HepG2 (cell line): ENCODE results near the gene GLT1D1. TPM values are rescaled to one million over a fixed set of nuclear protein-coding genes. Genes with fewer than 3 reads are reported as not detected.

Experiments used
- DZIP1 ChIP-seq: sonication (generic); formaldehyde crosslinking; IDR thresholded peaks from 2 replicates; pipeline ENCODE4 v1.5.0; 2020; ENCODE audit warnings: mild to moderate bottlenecking, missing genetic modification reagents
- GATA4 ChIP-seq: sonication (generic); IDR thresholded peaks from 2 replicates; pipeline ENCODE4 v1.6.1; 2016; ENCODE audit warnings: antibody characterized with exemption, low read depth, borderline replicate concordance
- HMG20A ChIP-seq: IDR thresholded peaks from 2 replicates; pipeline ENCODE4 v1.6.1; 2016; ENCODE audit warnings: borderline replicate concordance
- SETDB1 ChIP-seq: sonication (generic); formaldehyde crosslinking; IDR thresholded peaks from 2 replicates; pipeline ENCODE4 v1.5.1; 2020; ENCODE audit warnings: missing genetic modification reagents, mild to moderate bottlenecking, borderline replicate concordance
- SRSF4 ChIP-seq: fragments of 200-400 bp; formaldehyde crosslinking; IDR thresholded peaks from one replicate; pipeline ENCODE4 v1.6.1; 2018; ENCODE audit warnings: mild to moderate bottlenecking, low read depth, low read length, moderate library complexity; ENCODE audit not compliant: poor library complexity, severe bottlenecking
- ZNF276 ChIP-seq: sonication (generic); formaldehyde crosslinking; IDR thresholded peaks from 2 replicates; pipeline ENCODE4 v1.4.0; 2020; ENCODE audit warnings: mild to moderate bottlenecking, low read depth, missing genetic modification reagents
- ZNF30 ChIP-seq: sonication (generic); formaldehyde crosslinking; IDR thresholded peaks from 2 replicates; pipeline ENCODE4 v1.5.0; 2020; ENCODE audit warnings: mild to moderate bottlenecking, missing genetic modification reagents
- ZNF563 ChIP-seq: sonication (generic); formaldehyde crosslinking; IDR thresholded peaks from 2 replicates; pipeline ENCODE4 v1.8.0; 2022; ENCODE audit warnings: mild to moderate bottlenecking, moderate library complexity, missing genetic modification reagents
- polyA plus RNA-seq, 8 experiments: library from polyadenylated mRNA; depleted of rRNA in 3 of 8; stranded (reverse) in 7 of 8; unstranded in 1 of 8; fragments of >200 nt; fragmentation: Illumina TruSeq in 4 of 8; extraction: Trizol in 4 of 8; gene quantifications; 2 replicates each; pipeline versions ENCODE4 v1.2.1 to v1.2.3, GENCODE V29; 2011 to 2016; ENCODE audit warnings: low read depth in 4 of 8, missing spikeins in 1 of 8, mixed read lengths in 1 of 8; ENCODE audit not compliant: insufficient read depth in 1 of 8
- total RNA-seq, 5 experiments: library from RNA; depleted of rRNA; stranded (reverse); fragments of >200 nt; fragmentation: Illumina TruSeq; extraction: Trizol; gene quantifications; 2 replicates each; pipeline ENCODE4 v1.2.3, GENCODE V29; 2016; ENCODE audit warnings: low read depth in 1 of 5
- TF ChIP-seq, protein P1 (sequence below): sonication (generic); formaldehyde crosslinking; IDR thresholded peaks from 2 replicates; pipeline ENCODE4 v1.5.0; 2020; ENCODE audit warnings: missing genetic modification reagents

GLT1D1 gene
- total and polyA plus RNA-seq, 2 of the 13 experiments (the other 11 are each of a cell fraction or from before 2014, with no cell fraction given), result 0.09 to 0.17 TPM

- no peak for TF ChIP-seq HMG20A (CRISPR knock-in tag)
- no peak for TF ChIP-seq ZNF563 (CRISPR knock-in tag)
- TF ChIP-seq, protein P1, sequence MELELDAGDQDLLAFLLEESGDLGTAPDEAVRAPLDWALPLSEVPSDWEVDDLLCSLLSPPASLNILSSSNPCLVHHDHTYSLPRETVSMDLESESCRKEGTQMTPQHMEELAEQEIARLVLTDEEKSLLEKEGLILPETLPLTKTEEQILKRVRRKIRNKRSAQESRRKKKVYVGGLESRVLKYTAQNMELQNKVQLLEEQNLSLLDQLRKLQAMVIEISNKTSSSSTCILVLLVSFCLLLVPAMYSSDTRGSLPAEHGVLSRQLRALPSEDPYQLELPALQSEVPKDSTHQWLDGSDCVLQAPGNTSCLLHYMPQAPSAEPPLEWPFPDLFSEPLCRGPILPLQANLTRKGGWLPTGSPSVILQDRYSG, result no peak
- TF ChIP-seq ZNF276, result no peak
- no peak for TF ChIP-seq DZIP1 (CRISPR knock-in tag)
- no peak for TF ChIP-seq SRSF4
- TF ChIP-seq GATA4, result no peak
- TF ChIP-seq ZNF30 (CRISPR knock-in tag), result no peak
- TF ChIP-seq SETDB1, result no peak
Observed at GRCh38 chr12:128933926-128934325, 80.6 kb downstream of the GLT1D1 start (continued).
